Esophagus (tissue), 2 donors: Measurements from ENCODE around the gene PPP1R9A. TPM values are rescaled to one million over a fixed set of nuclear protein-coding genes. Genes with fewer than 3 reads are reported as not detected.

Experiments used
- H3K27ac ChIP-seq, 2 donors: one replicate each; pipeline ENCODE4 v1.5.1; 2013; ENCODE audit warnings: low read depth in 2 of 2, mild to moderate bottlenecking in 2 of 2, inconsistent platforms in 1 of 2, low read length in 1 of 2, moderate library complexity in 1 of 2
- H3K27me3 ChIP-seq, 2 donors: one replicate each; pipeline ENCODE4 v1.6.1; 2013; ENCODE audit warnings: low read length in 2 of 2, control low read depth in 1 of 2, mild to moderate bottlenecking in 1 of 2; ENCODE audit not compliant: insufficient read depth in 2 of 2, control insufficient read depth in 1 of 2
- H3K36me3 ChIP-seq, 2 donors: one replicate each; pipeline ENCODE4 v1.6.1; 2013; ENCODE audit warnings: low read length in 1 of 2; ENCODE audit not compliant: control insufficient read depth in 2 of 2, insufficient read depth in 2 of 2
- H3K4me1 ChIP-seq, 2 donors: one replicate each; pipeline ENCODE4 v1.6.1; 2013; ENCODE audit warnings: low read length in 1 of 2; ENCODE audit not compliant: control insufficient read depth in 2 of 2, insufficient read depth in 2 of 2
- H3K4me3 ChIP-seq, 2 donors: one replicate each; pipeline ENCODE4 v1.5.1; 2013; ENCODE audit warnings: low read length in 2 of 2, mild to moderate bottlenecking in 2 of 2, low read depth in 1 of 2, moderate library complexity in 1 of 2
- H3K9me3 ChIP-seq, 2 donors: one replicate each; pipeline ENCODE4 v1.6.1; 2013; ENCODE audit warnings: mild to moderate bottlenecking in 2 of 2, low read depth in 1 of 2, low read length in 1 of 2, moderate library complexity in 1 of 2; ENCODE audit not compliant: control insufficient read depth in 2 of 2, insufficient read depth in 1 of 2
- WGBS, 2 donors: extraction: QIAGEN DNeasy Blood & Tissue Kit; methylation state at CpG; one replicate each; pipeline ENCODE4 v1.1.7; 2013; 5-methylcytosine and 5-hydroxymethylcytosine counted together
- polyA plus RNA-seq, 2 donors: library from polyadenylated mRNA; stranded (reverse); fragments of 200-250 nt; gene quantifications; one replicate each; pipeline ENCODE4 v1.2.3, GENCODE V29; 2013
- donor health status: healthy with polysubstance abuse.
- donor health status: Bipolar disorder and iron deficiency.

The PPP1R9A gene
- polyA plus RNA-seq, 2 donors = 0.51 to 0.65 TPM

DNA sequence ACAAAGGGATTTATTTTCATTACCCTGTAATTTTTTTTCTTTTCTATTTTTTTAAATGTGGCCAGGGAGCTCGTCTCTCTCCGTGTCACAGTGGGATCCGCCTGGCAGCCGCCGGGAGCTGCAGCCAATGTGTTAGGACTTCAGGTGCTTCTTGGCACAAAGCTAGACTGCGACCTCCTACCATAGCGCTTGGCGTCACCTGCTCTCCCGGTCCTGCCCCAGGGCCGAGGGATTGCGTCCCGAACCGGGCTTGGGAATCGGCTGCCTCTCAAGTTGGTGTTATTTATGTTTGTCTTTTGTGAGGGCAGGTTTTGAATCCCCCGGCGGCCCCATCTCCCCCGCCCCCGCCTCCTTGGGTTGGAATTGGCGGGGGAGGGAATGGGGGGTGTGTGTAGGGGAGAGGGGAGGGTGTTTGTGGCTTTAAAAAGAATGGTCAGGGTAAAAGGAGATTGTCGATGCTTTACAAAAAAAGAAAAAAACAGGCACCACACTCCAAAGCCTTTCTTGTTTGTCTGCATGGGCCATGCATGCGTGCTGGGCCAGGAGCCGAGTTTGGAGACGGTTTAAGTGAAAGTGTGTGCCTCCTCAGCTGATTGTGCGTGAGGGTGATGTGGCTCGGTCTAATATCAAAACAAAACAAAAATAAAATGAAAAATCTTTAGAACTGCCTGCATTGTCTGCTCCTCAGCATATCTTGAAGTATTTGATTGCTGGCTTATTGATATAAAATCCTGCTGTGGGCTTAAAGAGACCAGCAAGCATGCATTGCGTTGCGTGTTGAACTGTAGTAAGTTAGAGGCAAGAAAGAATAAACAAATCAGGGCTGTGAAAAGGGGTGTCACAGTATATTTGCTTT lies 1.2 kb downstream of the PPP1R9A start:
- no peaks in the 10 kb centered on the region for H3K9me3 ChIP-seq
- no peaks in the 10 kb centered on the region for H3K27me3 ChIP-seq
- WGBS, 2 donors = 4% methylated on average over 27 of the region's 27 CpGs
- H3K4me1 ChIP-seq = peaks cover 0 to 4% of the 10 kb centered on the region in 2 donors
- H3K27ac ChIP-seq = peak overlapping the region; percentile 27 to 42
- no peaks in the 10 kb centered on the region for H3K36me3 ChIP-seq
- peak overlapping the region; percentile 54 to 69 for H3K4me3 ChIP-seq

DNA sequence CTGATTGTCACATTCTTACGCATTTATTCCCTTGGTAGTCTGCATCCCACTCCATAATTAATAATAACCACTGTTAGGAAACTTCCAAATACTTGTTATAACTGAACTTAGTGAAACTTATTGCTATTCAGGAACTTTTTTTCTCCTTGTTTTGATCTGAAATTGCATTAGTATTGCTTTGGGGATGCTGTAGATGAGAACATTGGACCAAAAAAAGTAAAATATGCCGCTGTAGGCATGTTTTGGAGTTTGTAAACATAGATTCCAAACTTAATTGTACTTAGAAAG lies 1.7 kb downstream of the PPP1R9A start:
- no peaks in the 10 kb centered on the region for H3K36me3 ChIP-seq
- H3K27me3 ChIP-seq = no peaks in the 10 kb centered on the region
- H3K4me3 ChIP-seq = peak overlapping the region in 1 of 2 donors; percentile 69
- no peak overlapping the region for H3K27ac ChIP-seq
- H3K4me1 ChIP-seq = peaks cover 0 to 4% of the 10 kb centered on the region in 2 donors
- WGBS, 2 donors = 54 to 68% methylated on average over 2 of the region's 2 CpGs
- no peaks in the 10 kb centered on the region for H3K9me3 ChIP-seq

DNA sequence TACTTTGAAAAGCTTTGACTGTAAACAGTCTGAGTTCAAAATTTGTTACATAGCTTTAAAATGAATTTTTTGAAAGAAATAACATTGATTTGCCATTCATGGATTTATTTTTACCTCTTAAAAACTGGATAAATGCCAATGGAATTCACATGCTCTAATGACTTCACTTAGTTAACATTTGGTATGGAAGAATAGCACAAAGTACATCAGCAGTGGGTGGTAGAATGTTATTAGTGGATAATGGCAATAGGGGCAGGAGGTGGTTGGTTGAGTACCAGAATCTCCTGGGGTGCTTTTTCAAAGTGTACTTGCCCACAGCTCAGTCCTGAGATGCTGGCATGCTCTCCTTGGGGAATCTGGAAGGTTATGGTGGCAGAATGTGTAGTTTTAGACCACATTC lies 4.7 kb downstream of the PPP1R9A start:
- Histone ChIP-seq H3K27me3 (no peaks in the 10 kb centered on the region), H3K27ac (no peak overlapping the region), H3K4me3 (no peak overlapping the region), H3K4me1 (peaks cover 0 to 4% of the 10 kb centered on the region in 2 donors), H3K36me3 (no peaks in the 10 kb centered on the region), H3K9me3 (no peaks in the 10 kb centered on the region)

DNA sequence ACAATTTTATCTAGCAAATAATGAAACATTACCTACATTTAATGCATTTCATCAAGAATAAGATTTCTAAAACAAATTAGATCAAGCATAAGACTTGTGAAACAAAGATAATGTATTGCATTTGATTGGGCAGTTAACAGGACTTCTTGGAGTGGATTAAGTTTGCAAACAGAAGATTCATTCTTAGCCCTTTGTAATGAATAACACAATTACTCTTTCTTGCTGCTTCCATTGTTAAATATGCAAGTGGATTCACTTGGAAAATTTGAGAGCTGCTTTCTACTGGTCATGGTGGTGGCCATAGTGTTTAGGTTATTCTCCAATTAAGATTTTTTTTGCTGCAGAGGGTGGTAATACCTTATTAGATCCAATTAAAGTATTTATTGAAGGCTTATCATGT lies 6.0 kb downstream of the PPP1R9A start:
- Histone ChIP-seq H3K4me1 (no peaks in the 10 kb centered on the region), H3K36me3 (no peaks in the 10 kb centered on the region), H3K9me3 (no peaks in the 10 kb centered on the region), H3K27ac (no peak overlapping the region), H3K4me3 (no peak overlapping the region), H3K27me3 (no peaks in the 10 kb centered on the region)

DNA sequence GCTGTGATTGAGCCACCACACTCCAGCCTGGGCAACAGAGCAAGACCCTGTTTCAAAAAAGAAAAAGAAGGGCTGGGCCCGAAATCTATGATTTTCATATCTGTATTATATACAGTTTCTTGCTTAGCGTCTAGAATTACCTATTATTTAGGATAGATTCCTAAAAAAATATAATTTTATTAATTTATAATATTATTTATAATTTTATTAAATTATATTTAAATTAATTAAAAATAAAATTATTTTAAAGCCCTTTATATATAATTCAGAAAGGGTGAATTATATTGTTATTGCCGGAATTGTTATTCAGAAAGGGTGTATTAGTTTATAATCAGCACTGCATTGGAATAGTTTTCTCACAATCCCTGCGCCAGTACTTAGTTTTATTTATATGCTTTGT lies 14.5 kb downstream of the PPP1R9A start:
- Histone ChIP-seq H3K27me3 (no peaks in the 10 kb centered on the region), H3K4me3 (no peak overlapping the region), H3K27ac (no peak overlapping the region), H3K4me1 (no peaks in the 10 kb centered on the region), H3K9me3 (no peaks in the 10 kb centered on the region), H3K36me3 (no peaks in the 10 kb centered on the region)
- 82 to 97% methylated on average over 4 of the region's 4 CpGs for WGBS, 2 donors

DNA sequence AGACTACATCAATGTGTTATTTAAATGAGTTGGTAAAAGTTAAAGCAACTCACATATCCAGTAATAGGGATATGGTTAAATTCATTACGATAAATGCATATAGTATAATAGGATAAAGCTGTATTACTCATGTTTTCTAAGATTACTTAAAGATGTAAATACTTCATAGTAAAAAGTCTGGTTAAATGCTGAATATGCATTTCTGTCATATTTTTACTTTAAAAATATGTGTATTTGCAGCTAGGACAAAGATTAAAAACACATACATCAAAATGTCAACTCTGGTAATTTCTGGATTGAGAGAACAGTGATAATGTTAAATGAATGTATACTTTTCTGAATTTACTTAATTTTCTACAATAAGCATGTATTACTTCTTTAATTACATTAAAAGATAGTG lies 15.1 kb downstream of the PPP1R9A start:
- Histone ChIP-seq H3K36me3 (no peaks in the 10 kb centered on the region), H3K27ac (no peak overlapping the region), H3K27me3 (no peaks in the 10 kb centered on the region), H3K4me1 (no peaks in the 10 kb centered on the region), H3K4me3 (no peak overlapping the region), H3K9me3 (no peaks in the 10 kb centered on the region)
- 88 to 92% methylated on average over 1 of the region's 1 CpG for WGBS, 2 donors

DNA sequence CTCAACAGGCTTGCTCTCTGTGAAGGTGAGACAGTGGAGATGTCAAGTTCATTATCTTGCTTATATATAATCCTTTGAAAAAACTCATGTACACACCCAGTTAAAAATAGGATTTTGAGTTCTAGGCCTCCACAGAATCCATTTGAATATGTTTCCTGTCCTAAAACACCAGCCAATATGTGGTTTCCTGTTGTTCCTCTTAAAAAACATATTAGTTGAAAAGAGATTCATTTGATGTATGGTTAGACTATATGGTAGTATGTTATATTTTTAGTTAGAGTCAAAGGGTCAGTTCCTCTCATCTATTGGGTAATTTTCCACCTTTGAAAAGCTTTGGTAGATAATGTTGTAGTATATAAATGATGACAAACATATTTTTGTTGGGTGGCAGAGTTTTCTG lies 16.0 kb downstream of the PPP1R9A start:
- H3K27me3 ChIP-seq = no peaks in the 10 kb centered on the region
- H3K36me3 ChIP-seq = no peaks in the 10 kb centered on the region
- no peaks in the 10 kb centered on the region for H3K4me1 ChIP-seq
- no peak overlapping the region for H3K4me3 ChIP-seq
- H3K27ac ChIP-seq = no peak overlapping the region
- no peaks in the 10 kb centered on the region for H3K9me3 ChIP-seq

DNA sequence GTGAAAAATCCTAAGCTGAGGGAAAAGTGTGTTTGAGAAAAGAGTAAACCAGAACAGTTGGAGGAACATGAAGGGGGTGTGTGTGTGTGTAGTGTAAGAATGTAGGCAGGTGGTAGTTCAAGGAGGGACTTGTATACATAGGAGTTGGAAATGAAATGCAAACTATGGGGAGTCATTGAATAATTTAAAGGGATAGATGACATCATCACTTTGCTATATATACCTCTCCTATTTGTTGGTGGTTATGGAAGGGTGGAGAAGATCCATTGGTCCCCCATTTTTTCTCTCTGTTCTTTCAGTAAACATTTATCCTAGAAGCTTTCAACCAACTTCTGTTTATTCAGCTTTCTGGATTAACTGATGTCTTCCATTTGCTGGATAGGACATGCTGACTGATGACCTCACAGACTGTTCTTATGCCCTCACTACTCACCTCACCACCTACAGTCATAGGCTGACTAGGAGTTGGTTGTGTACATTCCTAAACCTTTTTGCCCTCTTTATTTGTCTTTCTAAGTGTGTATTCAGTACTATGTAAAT lies 20.8 kb downstream of the PPP1R9A start:
- H3K4me3 ChIP-seq = no peak overlapping the region
- no peaks in the 10 kb centered on the region for H3K9me3 ChIP-seq
- no peaks in the 10 kb centered on the region for H3K27me3 ChIP-seq
- no peak overlapping the region for H3K27ac ChIP-seq
- no peaks in the 10 kb centered on the region for H3K36me3 ChIP-seq
- no peaks in the 10 kb centered on the region for H3K4me1 ChIP-seq

DNA sequence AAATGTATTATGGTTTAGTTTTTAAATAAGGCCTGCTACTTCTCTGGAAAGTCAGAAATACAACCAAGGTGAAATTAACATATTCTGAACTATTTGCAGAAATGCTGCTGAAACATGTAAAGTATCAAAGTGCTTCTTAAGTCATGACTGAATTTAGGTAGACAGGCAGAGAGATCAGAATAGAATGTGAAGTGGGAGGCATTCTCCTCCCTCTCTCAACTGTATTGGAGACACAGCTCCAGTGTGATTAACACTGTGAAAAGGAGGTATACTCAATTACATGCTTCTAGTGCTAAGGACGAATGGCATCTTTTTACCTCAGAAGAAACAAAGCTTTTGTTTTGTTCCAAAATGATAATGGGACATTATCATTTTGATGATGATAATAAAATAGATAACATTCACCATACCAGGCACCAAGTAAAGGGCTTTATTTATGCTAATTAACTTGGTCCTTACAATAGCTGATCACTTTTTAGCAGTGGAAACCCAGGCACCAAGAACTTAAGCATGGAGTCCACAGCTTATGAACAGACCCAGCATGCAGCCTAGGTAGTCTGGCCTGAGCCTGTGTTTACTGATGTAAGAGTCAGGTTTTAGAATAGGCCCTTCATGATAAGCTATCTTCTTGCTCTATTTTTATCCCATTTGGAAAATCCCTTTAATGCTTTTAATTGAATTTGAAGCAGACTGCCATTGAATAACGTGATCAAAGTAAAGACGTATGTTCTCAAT lies 26.0 kb downstream of the PPP1R9A start:
- WGBS, 2 donors = 53 to 62% methylated on average over 3 of the region's 3 CpGs
- no peaks in the 10 kb centered on the region for H3K4me1 ChIP-seq

DNA sequence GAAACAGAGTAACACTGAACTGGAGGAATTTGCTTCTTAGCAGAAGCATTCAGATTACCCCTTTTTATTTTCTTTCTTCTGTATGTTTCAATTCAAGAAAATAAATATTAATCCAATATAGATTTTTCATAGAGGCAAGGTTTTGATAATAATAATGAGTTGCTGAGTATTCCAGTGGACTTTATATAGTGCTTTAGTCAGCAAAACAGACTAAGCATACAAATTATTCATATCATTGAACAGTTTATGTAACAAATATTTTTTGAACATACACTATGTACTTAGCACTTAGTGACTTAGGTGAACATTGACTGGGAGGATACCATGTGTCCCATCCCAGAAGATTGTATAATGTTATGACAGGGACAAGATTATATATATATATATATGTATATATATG lies 32.0 kb downstream of the PPP1R9A start:
- H3K27ac ChIP-seq = no peak overlapping the region
- no peak overlapping the region for H3K4me3 ChIP-seq
- no peaks in the 10 kb centered on the region for H3K27me3 ChIP-seq
- H3K36me3 ChIP-seq = no peaks in the 10 kb centered on the region
- H3K9me3 ChIP-seq = no peaks in the 10 kb centered on the region
- H3K4me1 ChIP-seq = no peaks in the 10 kb centered on the region

More for the DNA sequence above, 26.0 kb downstream of the PPP1R9A start:
- H3K27me3 ChIP-seq = no peaks in the 10 kb centered on the region
- H3K27ac ChIP-seq = no peak overlapping the region
- H3K36me3 ChIP-seq = no peaks in the 10 kb centered on the region
- H3K4me3 ChIP-seq = no peak overlapping the region
- H3K9me3 ChIP-seq = no peaks in the 10 kb centered on the region
